GM10248 (cell line): ENCODE results near the gene DNM1.

Experiments
- CTCF ChIA-PET: fragments of 300-600 bp; sonication (Branson Sonifier 250); formaldehyde crosslinking; extraction: SDS; loops from one replicate; lab custom pipeline; 2021; ENCODE audit warnings: antibody characterized with exemption; lab: Yijun Ruan, JAX
- POLR2A ChIA-PET: fragments of 350-650 bp; sonication (Branson Sonifier 250); formaldehyde crosslinking; extraction: SDS; loops from one replicate; lab custom pipeline; 2020; ENCODE audit warnings: antibody characterized with exemption; lab: Yijun Ruan, JAX
- DNase-seq: peaks from one replicate; pipeline ENCODE4 v3.0.0; 2012; ENCODE audit errors: extremely low spot score
- TF ChIP-seq, protein P1 (sequence below): IDR thresholded peaks from 2 replicates; pipeline ENCODE4 v1.5.1; 2012; ENCODE audit warnings: mild to moderate bottlenecking, low read depth; ENCODE audit errors: extremely low read depth, missing control alignments, control extremely low read depth

The DNM1 gene

DNA sequence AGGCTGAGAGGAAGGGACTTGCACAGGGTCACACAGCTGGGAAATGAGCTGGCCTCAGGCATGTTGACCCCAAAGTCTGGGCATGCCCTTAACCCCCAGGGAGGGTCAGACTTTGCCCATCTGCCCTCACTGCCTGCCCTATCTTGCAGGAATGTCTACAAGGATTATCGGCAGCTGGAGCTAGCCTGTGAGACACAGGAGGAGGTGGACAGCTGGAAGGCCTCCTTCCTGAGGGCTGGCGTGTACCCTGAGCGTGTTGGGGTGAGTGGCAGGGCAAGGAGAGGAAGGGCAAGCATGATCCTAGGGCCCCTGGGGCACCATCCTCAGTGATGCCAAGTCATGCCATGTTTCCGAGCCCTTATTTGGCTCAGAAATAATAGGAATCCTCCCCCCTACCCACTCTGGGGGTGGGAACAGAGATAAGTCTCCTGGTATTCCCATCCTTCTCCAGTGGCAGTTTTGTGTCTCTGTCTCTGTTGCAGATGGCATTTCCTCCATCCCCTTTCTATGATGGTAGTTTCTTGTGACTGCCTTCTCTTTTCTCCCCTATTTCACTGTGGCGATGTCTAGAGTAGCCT lies 44.1 kb downstream of the DNM1 start:
- DNase-seq = no peak
- ChIA-PET CTCF (interaction anchor here (1.7 kb wide), 1 partner anchor 11 kb away, joined by 5 read pairs; no protein-coding TSS in a partner anchor), POLR2A (no interaction called here)
- TF ChIP-seq, protein P1, sequence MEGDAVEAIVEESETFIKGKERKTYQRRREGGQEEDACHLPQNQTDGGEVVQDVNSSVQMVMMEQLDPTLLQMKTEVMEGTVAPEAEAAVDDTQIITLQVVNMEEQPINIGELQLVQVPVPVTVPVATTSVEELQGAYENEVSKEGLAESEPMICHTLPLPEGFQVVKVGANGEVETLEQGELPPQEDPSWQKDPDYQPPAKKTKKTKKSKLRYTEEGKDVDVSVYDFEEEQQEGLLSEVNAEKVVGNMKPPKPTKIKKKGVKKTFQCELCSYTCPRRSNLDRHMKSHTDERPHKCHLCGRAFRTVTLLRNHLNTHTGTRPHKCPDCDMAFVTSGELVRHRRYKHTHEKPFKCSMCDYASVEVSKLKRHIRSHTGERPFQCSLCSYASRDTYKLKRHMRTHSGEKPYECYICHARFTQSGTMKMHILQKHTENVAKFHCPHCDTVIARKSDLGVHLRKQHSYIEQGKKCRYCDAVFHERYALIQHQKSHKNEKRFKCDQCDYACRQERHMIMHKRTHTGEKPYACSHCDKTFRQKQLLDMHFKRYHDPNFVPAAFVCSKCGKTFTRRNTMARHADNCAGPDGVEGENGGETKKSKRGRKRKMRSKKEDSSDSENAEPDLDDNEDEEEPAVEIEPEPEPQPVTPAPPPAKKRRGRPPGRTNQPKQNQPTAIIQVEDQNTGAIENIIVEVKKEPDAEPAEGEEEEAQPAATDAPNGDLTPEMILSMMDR = no peak

- DNase-seq = no peak
- ChIA-PET POLR2A (interaction anchor here (0.7 kb wide), 1 partner anchor 31 kb away, joined by 3 read pairs; no protein-coding TSS in a partner anchor), CTCF (interaction anchor here (1.4 to 1.6 kb wide), 3 partner anchors 8 to 113 kb away, joined by 5 to 6 read pairs (median 5); no protein-coding TSS in a partner anchor)
- TF ChIP-seq, protein P1 = no peak
Observed at GRCh38 chr9:128249558-128249907, 46.4 kb downstream of the DNM1 start.

- DNase-seq = peak; percentile 99
- POLR2A ChIA-PET = interaction anchor here (0.5 to 0.8 kb wide), 3 partner anchors 16 to 89 kb away, joined by 3 to 6 read pairs (median 3); partner anchors contain the start of genes GOLGA2 and SWI5
- TF ChIP-seq, protein P1 = no peak
- CTCF ChIA-PET = interaction anchor here (0.8 to 1.7 kb wide), 6 partner anchors 9 to 112 kb away, joined by 3 to 7 read pairs (median 5); no protein-coding TSS in a partner anchor
Observed at GRCh38 chr9:128249908-128250838, 47.0 kb downstream of the DNM1 start.

DNA sequence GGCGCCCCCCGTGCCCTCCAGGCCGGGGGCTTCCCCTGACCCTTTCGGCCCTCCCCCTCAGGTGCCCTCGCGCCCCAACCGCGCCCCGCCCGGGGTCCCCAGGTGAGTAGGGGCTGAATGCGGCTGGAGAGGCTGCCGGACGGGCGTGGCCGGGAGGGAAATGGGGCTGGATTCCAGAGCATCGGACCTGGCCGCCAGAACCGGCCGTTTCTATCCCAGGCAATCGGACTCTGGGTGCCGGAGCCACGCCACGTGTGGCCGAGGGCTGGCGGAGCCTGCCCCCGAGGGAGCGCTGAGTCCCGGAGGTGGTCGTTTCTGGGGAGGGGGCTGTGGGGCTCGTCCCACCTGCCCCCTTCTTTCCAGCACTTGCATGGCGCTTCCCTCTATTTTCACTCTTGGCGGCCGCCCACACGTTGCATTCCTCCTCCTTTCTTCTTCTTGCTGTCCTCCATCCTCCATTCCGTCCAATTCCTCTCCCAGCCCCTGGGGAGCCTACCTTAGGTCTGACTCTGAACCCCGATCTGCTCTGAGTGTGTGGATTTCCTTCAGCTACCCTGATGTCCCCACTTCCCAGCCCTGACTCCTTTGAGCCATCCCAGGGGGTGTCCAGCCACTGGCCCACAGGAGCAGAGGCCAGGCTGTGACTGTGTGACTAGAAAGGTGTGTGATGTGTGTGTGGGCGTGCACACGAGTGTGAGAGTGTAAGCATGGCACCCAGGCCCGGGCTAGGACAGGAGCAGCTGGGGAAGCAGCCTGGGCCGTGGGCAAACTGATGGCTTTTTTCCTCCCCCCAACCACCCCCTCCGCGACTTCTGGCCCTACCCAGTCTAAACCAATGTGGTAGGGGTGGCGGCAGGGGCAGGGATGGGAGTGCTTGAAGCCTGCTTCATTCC lies 47.9 kb downstream of the DNM1 start:
- ChIA-PET CTCF (interaction anchor here (0.8 to 1.7 kb wide), 5 partner anchors 10 to 111 kb away, joined by 3 to 7 read pairs (median 5); no protein-coding TSS in a partner anchor), POLR2A (interaction anchor here (0.8 kb wide), 1 partner anchor 25 kb away, joined by 6 read pairs; the partner anchor contains the start of genes GOLGA2 and SWI5)
- DNase-seq = no peak
- TF ChIP-seq, protein P1 = no peak

DNA sequence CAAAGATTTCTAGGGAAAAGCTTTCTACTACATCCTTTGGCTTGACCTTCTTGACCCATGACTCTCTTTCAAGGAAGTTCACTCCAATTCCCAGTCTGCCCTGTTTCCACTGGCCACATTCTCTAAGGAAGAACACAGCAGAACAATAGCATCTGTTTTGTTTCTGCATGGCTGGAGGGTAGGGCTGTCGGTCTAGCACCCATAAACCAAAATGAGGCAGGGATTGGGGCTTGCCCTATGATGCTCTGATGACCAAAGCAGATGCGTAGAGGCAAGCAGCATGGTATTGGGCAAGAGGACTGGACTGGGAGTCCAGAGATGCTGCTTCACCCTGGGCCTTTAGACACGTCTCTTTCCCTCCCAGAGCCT lies 48.5 kb downstream of the DNM1 start:
- TF ChIP-seq, protein P1 = no peak
- POLR2A ChIA-PET = no interaction called here

More for the DNA sequence above, 48.5 kb downstream of the DNM1 start:
- no peak for DNase-seq
- CTCF ChIA-PET = interaction anchor here (1.7 kb wide), 1 partner anchor 10 kb away, joined by 7 read pairs; no protein-coding TSS in a partner anchor
